ENCODE results near the gene GBGT1.

The GBGT1 gene

DNA sequence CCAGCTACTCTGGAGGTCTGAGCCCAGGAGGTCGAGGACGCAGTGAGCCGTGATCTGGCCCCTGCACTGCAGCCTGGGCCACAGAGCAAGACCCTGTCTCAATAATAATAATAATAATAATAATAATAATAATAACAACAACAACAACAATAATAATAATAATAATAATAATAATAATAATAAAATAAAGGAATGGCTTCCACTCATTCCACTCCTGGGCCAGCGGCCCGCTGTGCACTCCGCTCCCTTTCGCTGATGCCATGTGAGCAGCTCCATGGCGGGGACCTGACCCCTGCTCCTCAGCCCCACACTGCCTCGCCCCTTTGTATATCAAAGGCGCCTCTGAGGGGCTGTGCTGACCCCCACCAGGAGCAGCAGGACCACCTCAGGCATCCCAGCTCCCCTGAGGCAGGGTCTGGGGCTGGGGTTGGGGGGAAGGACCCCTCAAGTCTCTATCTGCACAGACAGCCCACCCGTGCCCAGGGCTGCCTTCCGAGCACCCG is 20.0 kb downstream of the GBGT1 start:
- no peak for DNase-seq (ENCODE audit: low spot score)

GRCh38 chr9:133142684-133143622 is 20.8 kb downstream of the GBGT1 start:
- no peak for DNase-seq (ENCODE audit: low spot score)

GRCh38 chr9:133141833-133142595 is 21.7 kb downstream of the GBGT1 start:
- DNase-seq (ENCODE audit: low spot score) = no peak

- DNase-seq (ENCODE audit: low spot score) = no peak
Measured at GRCh38 chr9:133140606-133141005, 23.1 kb downstream of the GBGT1 start.

- no peak for DNase-seq (ENCODE audit: low spot score)
Measured at GRCh38 chr9:133140174-133140505, 23.6 kb downstream of the GBGT1 start.

GRCh38 chr9:133139246-133140173 is 24.2 kb downstream of the GBGT1 start:
- no peak for DNase-seq (ENCODE audit: low spot score)

DNA sequence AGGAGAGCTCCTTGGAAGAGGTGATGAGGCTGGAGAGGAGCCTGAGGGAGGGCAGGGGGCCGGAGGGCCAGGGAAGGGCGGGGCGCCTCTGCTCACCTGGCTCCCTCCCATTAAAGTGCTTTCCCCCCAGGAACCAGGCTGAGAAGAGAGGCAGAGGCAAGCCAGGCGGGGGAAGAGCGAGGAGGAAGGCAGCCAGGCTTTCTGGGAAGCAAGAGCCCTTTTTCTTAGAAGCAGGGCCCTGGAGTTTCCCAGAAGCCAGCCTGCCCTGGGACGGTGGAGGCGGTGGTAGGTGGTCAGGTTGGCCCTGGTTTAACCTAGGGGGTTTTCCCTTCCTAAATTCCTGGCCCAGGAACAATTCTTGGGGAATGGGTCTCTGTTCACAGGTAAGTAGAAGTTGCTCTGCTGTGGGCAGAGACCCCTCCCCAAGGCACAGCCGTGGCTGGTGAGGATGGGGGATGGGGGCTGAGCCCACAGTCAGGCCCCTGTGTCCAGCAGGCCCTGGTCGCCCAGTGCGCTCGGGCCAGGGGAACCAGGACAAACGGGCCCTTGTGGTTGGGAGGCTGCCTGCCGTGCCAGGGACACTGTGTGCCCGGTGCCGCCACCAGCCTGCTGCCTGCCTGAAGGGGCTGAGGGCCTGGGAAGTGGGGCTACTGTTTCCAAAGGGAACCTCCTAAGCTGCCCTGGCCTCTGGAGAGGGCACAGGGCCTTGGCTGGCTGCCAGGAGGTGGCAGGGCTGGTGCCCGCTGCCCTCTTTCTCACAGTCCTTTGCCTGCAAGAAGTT is 26.1 kb downstream of the GBGT1 start:
- no peak for DNase-seq (ENCODE audit: low spot score)

GRCh38 chr9:133135146-133135745 is 28.5 kb downstream of the GBGT1 start:
- peak; percentile 82 for DNase-seq (ENCODE audit: low spot score)

GRCh38 chr9:133134388-133135145 is 29.1 kb downstream of the GBGT1 start:
- DNase-seq (ENCODE audit: low spot score) = no peak

DNA sequence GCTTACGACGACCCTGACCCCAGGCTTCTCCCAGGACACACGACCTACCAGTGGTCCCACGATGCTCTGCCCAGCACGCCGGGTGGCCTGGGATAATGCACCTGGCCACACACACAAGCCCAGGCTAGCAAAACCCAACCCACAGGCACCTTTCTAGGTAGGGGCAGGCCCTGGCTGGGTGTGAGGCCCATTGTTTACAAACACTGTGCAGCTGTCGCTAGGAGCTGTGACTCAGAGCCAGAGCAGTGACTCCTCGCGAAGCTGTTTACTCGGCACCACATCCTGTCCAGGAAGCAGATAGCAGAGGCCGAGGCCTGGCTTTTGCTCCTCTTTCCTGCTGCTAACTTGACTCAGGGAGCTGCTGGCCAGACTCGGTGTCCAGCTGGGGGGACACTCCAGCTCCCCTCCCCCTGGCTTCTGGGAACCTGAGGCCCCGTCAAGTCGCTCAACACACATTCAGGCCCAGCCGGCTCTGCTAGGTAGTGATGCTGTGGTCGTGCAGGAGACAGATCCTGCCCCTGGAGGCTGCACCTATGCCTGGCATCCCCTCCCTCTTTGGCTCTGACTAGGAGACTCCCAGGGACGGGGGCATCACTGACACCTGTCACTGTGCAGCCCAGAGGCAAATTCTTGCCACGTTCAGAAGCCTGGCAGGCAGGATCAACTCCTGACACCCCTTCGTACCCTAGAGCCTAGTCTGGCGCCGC is 29.9 kb downstream of the GBGT1 start:
- peak; percentile 98 for DNase-seq (ENCODE audit: low spot score)

- no peak for DNase-seq (ENCODE audit: low spot score)
Measured at GRCh38 chr9:133132174-133132573, 31.5 kb downstream of the GBGT1 start.

GRCh38 chr9:133131506-133131905 is 32.2 kb downstream of the GBGT1 start:
- DNase-seq (ENCODE audit: low spot score) = no peak

DNA sequence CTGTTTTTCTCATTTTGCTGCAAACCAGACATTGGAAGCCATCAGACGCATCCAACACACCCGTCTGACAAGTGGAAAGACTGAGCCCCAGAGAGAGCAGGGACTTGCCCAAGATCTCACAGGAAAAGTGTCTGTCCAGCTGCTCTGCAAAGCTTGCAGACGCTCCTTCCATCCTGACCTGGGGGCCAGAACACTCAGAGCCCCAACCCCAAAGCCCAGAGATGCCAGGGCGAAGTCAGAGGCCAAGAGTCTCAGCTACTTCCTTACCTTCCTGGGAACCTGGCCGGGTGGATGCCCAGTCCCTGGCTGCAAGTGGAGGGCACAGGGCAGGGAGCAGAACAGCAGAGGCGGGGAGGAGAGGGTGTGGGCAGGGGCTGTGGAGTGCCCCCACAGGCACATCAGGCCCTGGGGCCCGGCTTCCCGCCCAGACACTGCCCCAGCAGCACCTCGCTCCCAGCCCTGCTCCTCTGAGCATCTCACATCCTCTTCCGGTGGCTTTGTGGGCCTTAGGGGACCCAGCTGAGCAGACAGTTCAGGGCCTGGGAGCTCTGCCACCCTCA is 32.9 kb downstream of the GBGT1 start:
- DNase-seq (ENCODE audit: low spot score) = no peak

DNA sequence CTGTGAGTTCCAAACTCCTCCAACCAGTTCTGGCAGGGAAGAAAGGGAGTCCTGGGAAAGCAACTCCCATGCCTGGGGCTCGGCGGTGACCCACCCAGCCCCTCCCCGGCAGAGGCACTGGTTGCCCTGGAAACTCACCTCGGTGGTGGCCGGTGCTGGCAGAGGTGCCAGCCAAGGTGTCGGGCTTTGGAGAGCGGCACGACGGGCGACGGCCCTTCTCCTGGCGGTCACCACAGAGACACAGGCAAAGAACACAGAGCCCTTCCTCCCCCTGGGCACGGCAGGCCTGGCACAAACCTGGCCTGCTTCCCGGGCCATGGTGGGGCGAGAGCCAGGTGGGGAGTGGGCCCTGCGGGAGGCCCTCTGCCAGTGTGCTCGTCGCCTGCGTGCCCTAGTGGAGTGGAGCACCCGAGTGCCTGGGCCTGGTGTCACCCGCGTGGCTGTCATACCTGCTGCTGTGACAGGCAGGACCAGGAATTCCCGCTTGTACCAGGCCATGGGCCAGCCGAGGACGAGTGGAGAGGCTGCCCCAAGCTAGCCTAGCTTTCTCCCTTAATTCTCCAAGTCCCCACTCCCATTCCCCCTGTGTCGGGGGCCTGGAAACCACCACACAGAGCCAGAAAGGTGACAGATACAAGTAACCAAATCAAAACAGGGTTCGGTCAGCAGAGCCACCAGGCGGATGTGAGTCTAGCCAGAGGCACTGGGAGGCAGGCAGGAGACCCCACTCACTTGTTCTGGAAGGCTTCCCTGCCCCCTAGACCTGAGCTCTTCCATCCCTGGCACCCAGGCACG is 34.5 kb downstream of the GBGT1 start:
- no peak for DNase-seq (ENCODE audit: low spot score)

DNA sequence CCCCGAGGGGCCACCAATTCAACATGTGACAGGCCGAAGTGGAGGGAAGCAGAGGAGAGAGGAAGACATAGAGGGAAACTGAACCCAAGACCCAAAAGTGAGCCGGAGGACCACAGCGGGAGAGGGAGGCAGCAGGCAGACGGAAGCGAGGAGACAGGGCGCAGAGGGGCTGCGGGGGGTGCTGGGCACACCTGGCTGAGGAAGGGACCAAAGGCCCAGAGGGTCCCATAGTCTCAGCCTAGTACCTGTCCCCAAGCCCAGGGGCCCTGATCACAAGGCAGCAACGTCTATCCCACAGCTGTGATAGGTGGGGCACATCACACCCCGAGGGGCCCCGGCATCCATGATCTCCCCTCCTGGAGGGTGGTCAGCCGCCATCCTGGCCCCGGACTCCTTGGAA is 35.6 kb downstream of the GBGT1 start:
- DNase-seq (ENCODE audit: low spot score) = no peak

DNA sequence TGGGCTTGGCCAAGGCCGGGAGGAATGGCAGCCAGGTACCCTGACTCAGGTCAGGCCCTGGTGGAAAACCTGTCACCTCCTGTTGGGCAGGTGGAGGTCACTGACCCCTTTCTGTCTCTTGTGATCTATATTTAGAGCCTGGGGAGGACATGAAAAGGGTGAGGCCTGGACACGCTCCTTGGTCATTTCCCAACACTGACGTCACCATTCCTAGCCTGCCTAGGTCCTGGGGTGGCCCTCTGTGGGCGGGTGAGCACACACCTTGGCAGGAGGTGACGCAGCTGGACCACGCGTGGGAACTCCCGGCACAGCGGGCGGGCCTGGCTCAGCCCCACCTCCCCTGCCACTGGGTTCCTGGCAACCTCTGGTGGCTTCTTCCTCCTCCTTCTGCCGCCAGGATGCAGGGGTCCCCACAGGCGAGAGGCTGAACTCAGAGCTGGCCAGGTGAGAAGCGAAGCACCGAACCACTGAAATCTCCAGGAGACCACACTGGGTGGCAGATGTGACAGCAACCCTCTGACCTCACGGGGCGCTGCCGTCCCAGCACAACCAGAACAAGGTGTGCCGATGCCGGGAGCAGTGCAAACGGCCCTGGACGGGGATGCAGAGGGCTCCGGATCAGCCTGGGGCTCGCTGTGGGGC is 36.3 kb downstream of the GBGT1 start:
- no peak for DNase-seq (ENCODE audit: low spot score)

DNA sequence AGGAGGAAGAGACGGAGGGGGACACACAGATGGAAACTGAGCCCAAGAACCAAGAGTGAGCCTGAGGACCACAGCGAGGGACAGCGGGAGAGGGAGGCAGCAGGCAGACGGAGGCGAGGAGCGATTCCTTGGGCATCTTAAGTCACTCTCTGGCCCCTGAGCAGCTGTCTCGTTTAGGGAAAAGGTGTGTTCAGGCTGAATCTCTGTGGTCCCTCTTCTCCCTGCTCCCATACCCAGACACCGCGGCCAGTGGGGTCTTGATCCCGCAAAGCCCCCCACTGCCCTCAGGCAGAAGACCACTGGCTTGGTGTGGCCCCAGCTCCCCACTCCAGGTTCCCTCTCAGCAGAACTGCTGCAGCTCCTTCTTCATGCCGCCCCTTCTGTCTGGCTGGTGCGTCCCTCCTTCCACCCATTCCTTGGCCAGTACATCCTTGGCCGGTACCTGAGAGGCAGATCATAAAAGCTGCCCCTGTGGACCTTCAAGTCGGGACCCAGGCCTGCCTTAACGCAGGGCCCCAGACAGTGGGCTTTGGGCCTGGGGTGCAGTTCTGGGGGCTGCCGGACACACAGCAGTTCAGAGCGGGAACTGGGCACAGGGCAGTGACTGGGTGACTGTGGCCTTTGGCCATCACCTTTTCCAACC is 36.9 kb downstream of the GBGT1 start:
- no peak for DNase-seq (ENCODE audit: low spot score)

Data from AG08396 (cell line).